Dendritic cell treated with granulocyte-macrophage colony-stimulating factor and Interleukin-4, amounts not matched to agents 40 ng/mL and 50 ng/mL, for 4 days (primary cell): ENCODE measurements around the gene DCAF5.
"Not testable (repeated sequence)": the region's sequence is repeated elsewhere in the genome, so short reads cannot be mapped to it uniquely, and the experiment has no call there.

Source experiments
- H3K27ac Mint-ChIP-seq: one replicate; pipeline ENCODE4 v1.8.0; 2022; ENCODE audit warnings: mild to moderate bottlenecking, mixed read lengths
- H3K27me3 Mint-ChIP-seq: one replicate; pipeline ENCODE4 v1.8.0; 2022; ENCODE audit warnings: mild to moderate bottlenecking, mixed read lengths
- H3K36me3 Mint-ChIP-seq: one replicate; pipeline ENCODE4 v1.8.0; 2022; ENCODE audit warnings: low read depth, mixed read lengths
- H3K4me1 Mint-ChIP-seq: one replicate; pipeline ENCODE4 v1.8.0; 2022; ENCODE audit warnings: low read depth, mixed read lengths
- H3K4me3 Mint-ChIP-seq: one replicate; pipeline ENCODE4 v1.8.0; 2022; ENCODE audit warnings: mild to moderate bottlenecking, moderate library complexity, mixed read lengths
- H3K9me3 Mint-ChIP-seq: one replicate; pipeline ENCODE4 v1.8.0; 2022; ENCODE audit warnings: mixed read lengths
- intact Hi-C: fragments of 100-400 bp; cut with micrococcal nuclease; formaldehyde crosslinking; loops from one replicate; pipeline ENCODE4 v1.15.0; 2022

Gene DCAF5

DNA sequence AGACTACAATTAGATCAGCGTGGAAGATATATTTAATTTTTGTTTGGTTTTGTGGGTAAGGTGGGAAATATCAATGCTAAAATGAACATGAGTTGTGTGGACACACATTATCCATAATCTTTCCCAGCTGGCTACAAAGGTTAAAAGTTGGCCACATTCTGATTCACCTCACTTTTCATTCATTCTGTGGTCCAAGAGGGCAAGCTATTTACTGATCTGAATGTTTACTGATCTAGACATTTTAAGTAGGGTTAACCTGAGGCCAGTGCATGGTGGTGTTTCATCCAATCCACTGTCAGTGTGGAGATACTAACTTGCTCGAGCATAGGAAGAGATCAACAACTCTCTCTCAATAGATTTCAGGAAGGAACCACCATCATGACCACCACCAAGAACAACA, 71.6 kb downstream of the DCAF5 start:
- intact Hi-C loops: no loop called here
- Mint-ChIP-seq H3K4me1 (peaks cover 22% of the 10 kb centered on the region), H3K9me3 (no peaks in the 10 kb centered on the region), H3K27me3 (no peaks in the 10 kb centered on the region), H3K36me3 (peaks cover 81% of the 10 kb centered on the region), H3K4me3 (no peak overlapping the region), H3K27ac (no peak overlapping the region)

DNA sequence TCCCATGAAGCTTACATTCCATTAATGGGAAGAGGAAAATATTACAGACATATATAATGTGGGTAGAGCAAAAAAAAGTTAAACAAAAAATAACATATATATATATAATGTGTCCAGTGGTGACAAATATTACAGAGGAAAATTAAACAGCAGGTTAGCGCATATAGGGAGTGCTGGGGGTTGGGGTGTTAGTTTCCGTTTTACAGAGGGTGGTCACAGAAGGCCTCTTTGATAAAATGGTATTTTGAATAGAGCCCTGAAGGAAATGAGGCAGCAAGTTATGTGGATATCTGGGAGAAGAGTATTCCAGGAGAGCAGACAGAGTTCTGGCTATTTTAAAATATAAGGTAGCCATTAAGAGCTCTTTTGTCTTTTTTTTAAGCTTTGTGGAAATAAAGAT, 73.2 kb downstream of the DCAF5 start:
- peaks cover 73% of the 10 kb centered on the region for H3K36me3 Mint-ChIP-seq
- no peaks in the 10 kb centered on the region for H3K27me3 Mint-ChIP-seq
- H3K9me3 Mint-ChIP-seq: no peaks in the 10 kb centered on the region
- no peak overlapping the region for H3K27ac Mint-ChIP-seq
- H3K4me3 Mint-ChIP-seq: no peak overlapping the region
- intact Hi-C loops: no loop called here
- H3K4me1 Mint-ChIP-seq: peaks cover 24% of the 10 kb centered on the region

DNA sequence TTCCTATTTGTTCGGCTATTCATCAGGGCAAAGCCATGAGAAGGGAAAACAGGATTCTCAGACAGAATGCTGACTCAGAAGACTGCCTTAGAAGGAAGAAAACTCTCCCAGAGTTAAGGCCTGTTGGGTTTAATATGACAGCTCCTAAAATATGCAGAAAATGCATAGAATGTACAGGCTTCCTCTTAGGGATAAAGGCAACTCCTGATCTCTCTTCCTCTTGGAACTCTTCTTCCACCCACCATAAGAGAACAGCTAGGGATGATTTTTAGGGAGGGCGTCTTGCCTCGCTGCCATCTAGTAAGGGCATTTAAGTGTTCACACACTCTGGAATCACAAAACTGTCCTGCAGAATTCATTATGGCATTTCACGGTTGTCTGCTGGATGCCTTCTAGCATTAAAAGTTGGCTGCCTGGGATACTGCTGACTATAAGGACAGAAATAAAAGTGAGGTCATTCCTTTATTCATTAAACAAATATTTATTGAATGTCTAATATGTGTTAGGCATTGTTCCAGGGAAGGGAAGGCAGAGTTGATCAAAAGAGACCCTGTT, 73.7 kb downstream of the DCAF5 start:
- H3K4me1 Mint-ChIP-seq: peaks cover 28% of the 10 kb centered on the region
- no peaks in the 10 kb centered on the region for H3K9me3 Mint-ChIP-seq
- H3K27me3 Mint-ChIP-seq: no peaks in the 10 kb centered on the region
- H3K4me3 Mint-ChIP-seq: no peak overlapping the region
- H3K36me3 Mint-ChIP-seq: peaks cover 74% of the 10 kb centered on the region
- no peak overlapping the region for H3K27ac Mint-ChIP-seq
- intact Hi-C loops: no loop called here

DNA sequence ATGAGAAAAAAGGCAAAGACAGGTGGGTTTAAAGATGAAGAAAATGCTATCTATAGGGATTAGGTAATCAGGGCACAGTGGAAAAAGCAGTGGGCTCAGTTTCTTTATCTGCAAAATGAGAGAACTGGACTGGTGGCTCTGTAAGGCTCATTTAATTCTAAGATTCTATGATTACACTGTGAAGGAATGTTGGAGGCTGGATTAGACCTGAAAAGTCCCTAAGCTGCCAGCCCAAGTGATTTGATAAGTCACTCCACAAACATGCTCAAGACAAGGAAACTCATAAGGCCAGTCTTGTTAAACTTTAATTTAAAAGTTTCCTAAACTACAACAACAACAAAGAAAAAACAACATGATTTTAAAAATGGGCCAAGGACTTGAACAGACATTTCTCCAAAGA, 75.1 kb downstream of the DCAF5 start:
- H3K4me1 Mint-ChIP-seq: peaks cover 40% of the 10 kb centered on the region
- H3K36me3 Mint-ChIP-seq: peaks cover 71% of the 10 kb centered on the region
- H3K27me3 Mint-ChIP-seq: no peaks in the 10 kb centered on the region
- no peaks in the 10 kb centered on the region for H3K9me3 Mint-ChIP-seq
- intact Hi-C loops: no loop called here
- H3K27ac Mint-ChIP-seq: no peak overlapping the region
- H3K4me3 Mint-ChIP-seq: no peak overlapping the region

DNA sequence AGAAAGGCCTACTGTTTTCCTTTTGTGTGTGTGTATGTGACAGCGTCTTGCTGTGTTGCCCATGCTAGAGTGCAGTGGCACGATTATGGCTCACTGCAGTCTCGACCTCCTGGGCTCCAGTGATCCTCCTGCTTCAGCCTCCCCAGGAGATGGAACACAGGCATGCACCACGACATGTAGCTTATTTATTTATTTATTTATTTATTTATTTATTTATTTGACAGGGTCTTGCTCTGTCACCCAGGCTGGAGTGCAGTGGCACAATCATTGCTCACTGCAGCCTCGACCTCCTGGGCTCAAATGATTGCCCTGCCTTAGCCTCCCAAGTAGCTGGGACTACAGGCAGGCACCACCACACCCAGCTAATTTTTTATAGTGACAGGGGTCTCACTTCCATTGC, 75.7 kb downstream of the DCAF5 start:
- H3K4me3 Mint-ChIP-seq, H3K27me3 Mint-ChIP-seq, intact Hi-C loops, H3K9me3 Mint-ChIP-seq, H3K27ac Mint-ChIP-seq: not testable (repeated sequence)
- peaks cover 42% of the 10 kb centered on the region for H3K4me1 Mint-ChIP-seq
- peaks cover 75% of the 10 kb centered on the region for H3K36me3 Mint-ChIP-seq

DNA sequence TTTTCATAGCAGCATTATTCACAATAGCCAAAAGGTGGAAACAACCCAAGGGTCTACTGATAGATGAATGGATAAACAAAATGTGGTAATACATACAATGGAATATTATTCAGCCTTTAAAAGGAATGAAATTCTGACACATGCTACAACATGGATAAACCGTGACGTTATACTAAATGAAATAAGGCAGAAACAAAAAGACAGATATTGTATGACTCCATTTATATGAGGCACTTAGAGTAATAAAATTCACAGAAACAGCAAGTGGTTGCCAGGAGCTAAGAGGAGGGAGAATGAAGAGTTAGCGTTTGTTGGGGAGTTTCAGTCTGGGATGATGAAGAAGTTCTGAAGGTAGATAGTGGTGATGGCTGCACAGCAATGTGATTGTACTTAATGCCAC, 76.6 kb downstream of the DCAF5 start:
- no peaks in the 10 kb centered on the region for H3K27me3 Mint-ChIP-seq
- no peaks in the 10 kb centered on the region for H3K9me3 Mint-ChIP-seq
- peaks cover 77% of the 10 kb centered on the region for H3K36me3 Mint-ChIP-seq
- intact Hi-C loops: no loop called here
- peaks cover 42% of the 10 kb centered on the region for H3K4me1 Mint-ChIP-seq
- no peak overlapping the region for H3K4me3 Mint-ChIP-seq
- no peak overlapping the region for H3K27ac Mint-ChIP-seq

DNA sequence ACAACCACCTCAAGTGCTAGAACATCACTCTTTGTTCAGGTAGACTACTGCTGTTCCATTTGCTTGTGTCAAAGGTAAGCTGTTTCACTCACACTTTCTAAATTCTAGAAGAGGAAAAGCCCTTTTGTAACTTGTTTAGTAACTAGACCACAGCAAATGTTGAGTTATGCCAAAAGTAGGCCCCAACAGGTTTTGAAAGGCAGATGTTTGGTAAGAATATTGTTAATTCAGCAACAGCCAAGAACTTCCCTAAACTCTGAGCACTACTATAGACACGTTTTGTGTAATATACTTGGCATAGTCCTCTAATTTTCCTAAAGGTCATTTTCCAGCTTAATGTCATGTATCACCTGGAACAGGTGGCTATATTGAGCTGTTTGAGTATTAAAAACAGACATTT, 79.0 kb downstream of the DCAF5 start:
- Mint-ChIP-seq H3K27ac (peak overlapping the region; percentile 15), H3K4me1 (peaks cover 29% of the 10 kb centered on the region), H3K27me3 (no peaks in the 10 kb centered on the region), H3K9me3 (no peaks in the 10 kb centered on the region), H3K4me3 (no peak overlapping the region), H3K36me3 (peaks cover 79% of the 10 kb centered on the region)
- intact Hi-C loops: no loop called here

DNA sequence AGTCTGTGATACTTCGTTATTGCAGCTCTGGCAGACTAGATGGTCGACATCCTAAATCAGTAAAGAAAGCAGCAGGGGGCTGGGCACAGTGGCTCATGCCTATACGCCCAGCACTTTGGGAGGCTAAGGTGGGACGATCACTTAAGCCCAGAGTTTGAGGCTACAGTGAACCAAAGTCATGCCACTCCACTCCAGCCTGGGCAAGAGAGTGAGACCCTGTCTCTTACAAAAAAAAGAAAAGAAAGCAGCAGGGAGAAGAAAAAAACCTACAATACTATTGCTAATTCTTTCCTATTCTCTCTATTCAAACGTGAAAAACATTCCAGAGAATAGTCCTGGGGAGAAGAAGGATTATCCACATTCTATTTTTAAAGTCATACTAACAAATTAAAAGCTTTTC, 79.5 kb downstream of the DCAF5 start:
- intact Hi-C loops: no loop called here
- H3K27me3 Mint-ChIP-seq: no peaks in the 10 kb centered on the region
- no peak overlapping the region for H3K4me3 Mint-ChIP-seq
- peaks cover 24% of the 10 kb centered on the region for H3K4me1 Mint-ChIP-seq
- H3K9me3 Mint-ChIP-seq: no peaks in the 10 kb centered on the region
- no peak overlapping the region for H3K27ac Mint-ChIP-seq
- H3K36me3 Mint-ChIP-seq: peaks cover 77% of the 10 kb centered on the region

DNA sequence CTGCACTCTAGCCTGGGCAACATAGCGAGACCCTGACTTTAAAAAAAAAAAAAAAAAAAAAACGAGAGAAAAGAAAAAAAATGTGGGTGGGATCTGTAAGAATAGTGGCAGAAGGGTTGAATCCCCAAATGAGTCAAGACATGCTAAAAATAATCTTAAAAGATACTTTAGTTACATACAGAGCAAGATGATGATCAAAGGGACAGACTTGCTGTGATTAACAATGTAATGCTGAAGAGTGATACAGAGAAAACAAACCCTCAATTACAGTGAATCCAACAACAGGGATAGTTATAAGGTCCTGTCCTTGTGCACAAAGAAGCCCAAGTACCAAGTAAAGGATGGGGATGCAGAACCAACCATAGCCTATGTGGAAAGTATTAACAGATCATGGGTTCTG, 80.3 kb downstream of the DCAF5 start:
- H3K27me3 Mint-ChIP-seq: no peaks in the 10 kb centered on the region
- H3K36me3 Mint-ChIP-seq: peaks cover 76% of the 10 kb centered on the region
- H3K27ac Mint-ChIP-seq: no peak overlapping the region
- H3K4me1 Mint-ChIP-seq: peaks cover 20% of the 10 kb centered on the region
- intact Hi-C loops: no loop called here
- no peaks in the 10 kb centered on the region for H3K9me3 Mint-ChIP-seq
- H3K4me3 Mint-ChIP-seq: no peak overlapping the region

DNA sequence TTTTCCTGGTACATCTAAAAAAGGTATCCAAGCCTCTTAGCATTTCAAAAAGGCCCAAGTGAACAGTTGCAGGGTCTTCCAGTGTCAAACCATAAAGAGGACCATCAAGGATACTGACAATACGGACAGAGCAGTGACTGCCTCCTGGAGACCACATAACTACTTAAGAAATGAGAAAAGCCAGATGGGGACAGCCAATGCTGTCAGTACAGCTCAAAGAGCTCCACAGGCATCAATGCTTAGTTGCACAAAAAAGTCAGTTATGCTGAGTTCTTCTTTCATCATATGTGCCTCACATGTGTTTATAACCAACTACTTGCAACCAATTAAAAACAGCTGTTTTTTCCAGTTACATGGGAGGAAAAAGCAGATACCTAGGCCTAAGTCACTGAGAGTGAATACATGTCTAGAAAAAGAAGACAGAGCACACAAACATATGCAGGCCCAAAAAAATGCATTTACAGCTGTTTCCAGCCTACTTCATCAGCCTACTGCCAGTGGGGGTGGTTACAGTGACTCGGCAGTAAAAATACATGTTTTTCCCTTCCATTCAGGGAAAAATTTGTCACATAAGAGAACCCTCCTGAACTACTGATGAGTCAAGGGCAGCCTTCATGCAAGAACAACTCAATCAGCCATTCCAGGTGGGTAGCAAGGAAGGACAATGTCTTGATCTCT, 84.0 kb downstream of the DCAF5 start:
- Mint-ChIP-seq H3K27me3 (no peaks in the 10 kb centered on the region), H3K9me3 (no peaks in the 10 kb centered on the region), H3K4me1 (peaks cover 18% of the 10 kb centered on the region), H3K4me3 (no peak overlapping the region), H3K36me3 (peaks cover 79% of the 10 kb centered on the region), H3K27ac (no peak overlapping the region)
- intact Hi-C loops: no loop called here

DNA sequence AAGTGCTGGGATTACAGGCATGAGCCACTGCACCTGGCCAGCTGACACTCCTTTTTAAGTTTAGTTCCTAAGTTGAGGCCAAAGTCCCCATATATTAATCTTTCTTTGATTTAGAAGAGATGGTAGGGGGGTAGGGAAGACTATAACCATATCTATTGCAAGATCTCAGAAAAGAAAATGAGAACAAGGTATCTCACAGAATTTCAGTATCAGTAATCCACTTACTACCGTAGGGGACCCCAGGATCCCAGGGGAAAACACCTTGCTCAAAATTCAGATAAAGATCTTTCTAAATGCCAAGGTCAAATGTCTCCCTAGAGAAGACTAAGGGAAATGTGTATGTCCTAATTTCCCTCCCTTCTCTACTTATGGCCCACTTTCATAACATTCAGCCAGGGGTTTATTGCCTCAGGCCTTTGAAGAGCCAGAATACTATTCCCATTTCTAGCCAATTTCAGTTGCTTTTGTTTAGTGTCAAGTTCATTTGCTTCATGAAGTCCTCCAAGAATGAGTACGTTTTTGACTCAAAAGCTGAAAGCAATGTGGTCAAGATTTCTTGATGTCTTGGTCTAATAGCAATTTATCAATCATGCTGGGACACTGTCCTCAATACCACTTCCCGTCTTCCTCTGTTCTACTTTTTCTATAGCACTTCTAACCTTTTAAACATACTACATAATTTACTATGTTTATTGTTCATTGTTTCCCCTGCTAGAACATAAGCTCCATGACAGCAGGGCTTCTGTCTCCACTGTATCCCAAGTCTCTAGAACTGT, 86.3 kb downstream of the DCAF5 start:
- Mint-ChIP-seq H3K4me1 (peaks cover 12% of the 10 kb centered on the region), H3K27me3 (no peaks in the 10 kb centered on the region), H3K27ac (no peak overlapping the region), H3K36me3 (peaks cover 78% of the 10 kb centered on the region), H3K4me3 (no peak overlapping the region), H3K9me3 (no peaks in the 10 kb centered on the region)
- intact Hi-C loops: no loop called here

DNA sequence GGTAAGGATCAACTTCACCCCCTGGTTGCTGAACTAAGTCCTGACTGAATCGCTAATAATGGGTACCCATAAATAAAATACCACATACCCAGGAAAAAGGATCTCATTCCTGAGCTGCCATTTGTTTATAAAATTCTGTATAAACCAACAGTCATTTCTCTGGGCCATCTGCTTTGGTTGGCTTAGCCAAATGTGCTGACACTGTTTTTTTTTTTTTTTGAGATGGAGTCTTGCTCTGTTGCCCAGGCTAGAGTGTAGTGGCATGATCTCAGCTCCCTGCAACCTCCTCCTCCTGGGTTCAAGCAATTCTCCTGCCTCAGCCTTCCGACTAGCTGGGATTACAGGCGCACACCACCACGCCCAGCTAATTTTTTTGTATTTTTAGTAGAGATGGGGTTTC, 87.0 kb downstream of the DCAF5 start:
- H3K4me3 Mint-ChIP-seq, H3K27ac Mint-ChIP-seq, H3K9me3 Mint-ChIP-seq, H3K27me3 Mint-ChIP-seq, intact Hi-C loops: not testable (repeated sequence)
- peaks cover 12% of the 10 kb centered on the region for H3K4me1 Mint-ChIP-seq
- peaks cover 76% of the 10 kb centered on the region for H3K36me3 Mint-ChIP-seq

DNA sequence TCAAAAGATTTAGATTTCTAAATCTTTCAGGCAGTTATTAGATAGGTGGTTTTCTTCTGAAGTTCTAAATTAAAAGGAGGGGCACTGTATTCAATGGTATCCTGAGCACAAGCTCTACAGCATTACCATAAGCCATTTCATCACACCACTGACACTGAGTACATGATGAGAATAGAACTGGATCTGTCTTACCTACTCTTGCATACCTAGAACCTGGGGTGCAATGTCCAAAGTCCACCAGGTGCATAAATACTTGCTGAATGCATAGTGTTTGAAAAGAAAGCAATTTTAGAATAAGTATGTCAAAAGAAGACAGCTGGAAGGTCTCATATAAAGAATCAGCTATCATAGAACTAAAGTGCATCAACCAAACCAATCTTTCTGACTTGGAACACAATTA, 88.3 kb downstream of the DCAF5 start:
- peaks cover 19% of the 10 kb centered on the region for H3K4me1 Mint-ChIP-seq
- H3K36me3 Mint-ChIP-seq: peaks cover 66% of the 10 kb centered on the region
- H3K27me3 Mint-ChIP-seq: no peaks in the 10 kb centered on the region
- no peak overlapping the region for H3K27ac Mint-ChIP-seq
- intact Hi-C loops: no loop called here
- no peaks in the 10 kb centered on the region for H3K9me3 Mint-ChIP-seq
- H3K4me3 Mint-ChIP-seq: no peak overlapping the region

DNA sequence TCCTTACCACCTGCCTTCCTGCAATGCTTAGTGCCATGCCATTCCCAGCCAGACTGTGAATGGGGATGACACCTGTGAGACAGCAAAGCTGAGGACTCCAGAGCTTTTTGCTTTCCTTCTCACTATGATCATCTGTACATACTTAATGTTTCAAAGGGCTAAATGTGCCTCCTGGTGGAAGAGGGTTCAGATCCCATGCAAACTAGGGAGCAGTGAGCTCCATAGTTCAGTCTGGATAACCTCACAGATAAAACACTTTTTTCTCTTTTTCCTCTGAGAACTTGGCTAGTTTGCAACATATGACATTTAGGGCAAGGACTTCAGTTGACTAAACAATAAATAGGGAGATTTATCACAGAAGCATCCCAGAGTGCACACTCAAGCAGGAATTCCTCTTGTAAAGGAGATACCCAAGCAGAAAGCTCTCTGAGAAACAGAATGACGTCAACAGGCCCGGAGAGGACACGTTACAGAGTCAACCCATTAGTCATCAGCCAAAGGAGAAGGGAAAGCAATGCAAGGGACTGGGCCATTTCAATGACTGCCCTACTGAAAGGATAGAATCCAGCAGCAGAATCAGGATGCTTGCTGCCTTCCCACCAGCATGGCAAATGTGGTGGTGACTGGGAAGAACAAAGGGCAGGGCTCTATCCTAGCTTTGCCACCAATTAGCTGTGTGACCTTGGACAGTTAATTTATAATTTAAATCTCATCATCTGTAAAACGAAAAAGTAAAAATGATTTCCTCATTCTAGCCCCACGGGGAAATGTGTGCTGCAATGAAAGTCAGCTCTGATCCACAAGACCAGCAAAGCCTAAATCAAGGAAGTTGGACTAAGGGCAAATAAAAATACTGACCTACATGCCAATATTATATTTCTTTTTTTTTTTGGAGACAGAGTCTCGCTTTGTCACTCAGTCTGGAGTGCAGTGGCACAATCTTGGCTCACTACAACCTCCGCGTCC, 93.0 kb downstream of the DCAF5 start:
- intact Hi-C loops: no loop called here
- Mint-ChIP-seq H3K36me3 (peaks cover 76% of the 10 kb centered on the region), H3K4me1 (peaks cover 39% of the 10 kb centered on the region), H3K9me3 (no peaks in the 10 kb centered on the region), H3K4me3 (no peak overlapping the region), H3K27ac (peak overlapping the region; percentile 82), H3K27me3 (no peaks in the 10 kb centered on the region)
